ENCODE data around the gene ZFYVE19.

The ZFYVE19 gene

GRCh38 chr15:40847223-40847961 lies 40.5 kb downstream of the ZFYVE19 start:
- Histone ChIP-seq H3K4me1 (ENCODE audit: control insufficient read depth, insufficient read depth, low read length, unreplicated experiment) (peaks cover 14% of the 10 kb centered on the region), H3K4me3 (ENCODE audit: low read depth, low read length) (no peak overlapping the region), H3K27me3 (ENCODE audit: insufficient read depth, low read length) (peaks cover 22% of the 10 kb centered on the region), H2AFZ (ENCODE audit: low read length, unreplicated experiment) (no peak overlapping the region), H3K27ac (ENCODE audit: low read depth, low read length) (no peak overlapping the region), H3K79me2 (ENCODE audit: control insufficient read depth, insufficient read depth, low read length, unreplicated experiment) (no peaks in the 10 kb centered on the region), H3K36me3 (ENCODE audit: insufficient read depth, low read length) (no peaks in the 10 kb centered on the region)

DNA sequence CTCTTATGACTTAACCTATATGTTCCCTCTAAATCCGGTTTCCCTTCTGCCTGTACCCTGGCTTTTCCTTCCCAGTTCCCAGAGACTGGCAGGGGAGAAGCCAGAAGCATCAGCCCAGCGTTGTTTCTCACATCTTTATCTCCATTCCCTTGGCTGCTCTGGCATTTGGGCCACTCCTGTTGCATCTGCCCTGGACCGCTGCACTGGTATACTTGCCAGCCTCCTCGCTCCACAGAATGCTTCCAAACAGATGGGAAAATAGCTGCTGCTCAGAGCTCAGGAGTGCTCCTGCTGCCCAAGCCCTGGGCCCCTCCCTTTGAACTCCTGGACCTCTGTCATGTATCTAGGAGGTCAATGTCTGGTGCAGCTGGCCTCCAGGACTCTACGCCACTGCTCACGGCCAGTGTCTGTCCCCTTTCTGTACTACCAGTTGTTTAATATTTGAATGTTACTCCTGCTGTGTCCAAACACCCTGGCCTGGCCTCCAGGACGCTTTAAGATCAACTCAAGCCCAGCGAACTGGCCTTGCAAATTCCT lies 43.8 kb downstream of the ZFYVE19 start:
- no peak overlapping the region for H3K4me3 ChIP-seq (ENCODE audit: low read depth, low read length)
- no peaks in the 10 kb centered on the region for H3K27me3 ChIP-seq (ENCODE audit: insufficient read depth, low read length)
- no peak overlapping the region for H3K27ac ChIP-seq (ENCODE audit: low read depth, low read length)
- peaks cover 14% of the 10 kb centered on the region for H3K4me1 ChIP-seq (ENCODE audit: control insufficient read depth, insufficient read depth, low read length, unreplicated experiment)
- no peak overlapping the region for H2AFZ ChIP-seq (ENCODE audit: low read length, unreplicated experiment)
- H3K36me3 ChIP-seq (ENCODE audit: insufficient read depth, low read length) = no peaks in the 10 kb centered on the region
- H3K79me2 ChIP-seq (ENCODE audit: control insufficient read depth, insufficient read depth, low read length, unreplicated experiment) = no peaks in the 10 kb centered on the region

DNA sequence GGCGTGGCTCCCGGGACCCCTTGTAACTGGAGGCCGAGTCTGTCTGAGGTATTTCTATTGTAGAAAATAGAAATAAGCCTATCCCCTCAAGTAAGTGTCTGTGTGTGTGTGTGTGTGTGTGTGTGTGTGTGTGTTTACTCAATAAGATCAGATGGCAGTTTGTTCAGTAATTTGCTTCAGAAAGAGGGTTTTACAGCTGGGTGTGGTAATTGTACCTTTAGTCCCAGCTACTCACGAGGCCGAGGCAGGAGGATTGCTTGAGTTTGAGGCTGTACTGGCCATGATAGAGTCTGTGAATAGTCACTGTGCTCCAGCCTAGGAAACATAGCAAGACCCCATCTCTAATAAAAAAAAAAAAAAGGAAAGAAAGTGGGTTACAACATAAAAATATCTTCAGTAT lies 45.6 kb downstream of the ZFYVE19 start:
- Histone ChIP-seq H3K79me2 (ENCODE audit: control insufficient read depth, insufficient read depth, low read length, unreplicated experiment) (no peaks in the 10 kb centered on the region), H3K4me1 (ENCODE audit: control insufficient read depth, insufficient read depth, low read length, unreplicated experiment) (no peaks in the 10 kb centered on the region), H3K36me3 (ENCODE audit: insufficient read depth, low read length) (no peaks in the 10 kb centered on the region), H3K27ac (ENCODE audit: low read depth, low read length) (no peak overlapping the region), H3K4me3 (ENCODE audit: low read depth, low read length) (no peak overlapping the region), H3K27me3 (ENCODE audit: insufficient read depth, low read length) (no peaks in the 10 kb centered on the region), H2AFZ (ENCODE audit: low read length, unreplicated experiment) (no peak overlapping the region)

DNA sequence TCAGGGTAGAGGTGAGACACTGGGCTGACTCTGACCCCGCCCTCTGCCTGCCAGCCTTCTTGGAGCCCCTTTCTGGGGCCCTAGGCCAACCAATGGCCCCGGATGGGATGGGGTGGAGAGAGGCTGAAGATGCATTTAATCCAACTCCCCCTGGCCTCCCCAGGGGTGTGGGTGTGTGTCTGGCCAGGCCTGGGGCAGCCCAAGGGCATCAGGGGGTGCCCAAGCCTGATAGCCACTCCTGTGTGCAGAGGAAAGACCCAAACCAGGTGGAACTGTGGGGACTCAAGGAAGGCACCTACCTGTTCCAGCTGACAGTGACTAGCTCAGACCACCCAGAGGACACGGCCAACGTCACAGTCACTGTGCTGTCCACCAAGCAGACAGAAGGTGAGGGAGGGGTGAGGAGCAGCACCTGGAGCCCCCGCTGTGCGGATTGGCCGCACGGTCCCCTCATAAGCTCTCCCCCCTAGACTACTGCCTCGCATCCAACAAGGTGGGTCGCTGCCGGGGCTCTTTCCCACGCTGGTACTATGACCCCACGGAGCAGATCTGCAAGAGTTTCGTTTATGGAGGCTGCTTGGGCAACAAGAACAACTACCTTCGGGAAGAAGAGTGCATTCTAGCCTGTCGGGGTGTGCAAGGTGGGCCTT lies 46.5 kb downstream of the ZFYVE19 start:
- Histone ChIP-seq H3K4me3 (ENCODE audit: low read depth, low read length) (no peak overlapping the region), H3K79me2 (ENCODE audit: control insufficient read depth, insufficient read depth, low read length, unreplicated experiment) (no peaks in the 10 kb centered on the region), H3K36me3 (ENCODE audit: insufficient read depth, low read length) (no peaks in the 10 kb centered on the region), H3K27ac (ENCODE audit: low read depth, low read length) (no peak overlapping the region), H3K4me1 (ENCODE audit: control insufficient read depth, insufficient read depth, low read length, unreplicated experiment) (no peaks in the 10 kb centered on the region), H3K27me3 (ENCODE audit: insufficient read depth, low read length) (no peaks in the 10 kb centered on the region), H2AFZ (ENCODE audit: low read length, unreplicated experiment) (no peak overlapping the region)

GRCh38 chr15:40854161-40854560 lies 47.3 kb downstream of the ZFYVE19 start:
- no peaks in the 10 kb centered on the region for H3K27me3 ChIP-seq (ENCODE audit: insufficient read depth, low read length)
- H3K27ac ChIP-seq (ENCODE audit: low read depth, low read length) = no peak overlapping the region
- H3K4me3 ChIP-seq (ENCODE audit: low read depth, low read length) = no peak overlapping the region
- no peaks in the 10 kb centered on the region for H3K4me1 ChIP-seq (ENCODE audit: control insufficient read depth, insufficient read depth, low read length, unreplicated experiment)
- no peak overlapping the region for H2AFZ ChIP-seq (ENCODE audit: low read length, unreplicated experiment)
- H3K79me2 ChIP-seq (ENCODE audit: control insufficient read depth, insufficient read depth, low read length, unreplicated experiment) = no peaks in the 10 kb centered on the region
- H3K36me3 ChIP-seq (ENCODE audit: insufficient read depth, low read length) = no peaks in the 10 kb centered on the region

DNA sequence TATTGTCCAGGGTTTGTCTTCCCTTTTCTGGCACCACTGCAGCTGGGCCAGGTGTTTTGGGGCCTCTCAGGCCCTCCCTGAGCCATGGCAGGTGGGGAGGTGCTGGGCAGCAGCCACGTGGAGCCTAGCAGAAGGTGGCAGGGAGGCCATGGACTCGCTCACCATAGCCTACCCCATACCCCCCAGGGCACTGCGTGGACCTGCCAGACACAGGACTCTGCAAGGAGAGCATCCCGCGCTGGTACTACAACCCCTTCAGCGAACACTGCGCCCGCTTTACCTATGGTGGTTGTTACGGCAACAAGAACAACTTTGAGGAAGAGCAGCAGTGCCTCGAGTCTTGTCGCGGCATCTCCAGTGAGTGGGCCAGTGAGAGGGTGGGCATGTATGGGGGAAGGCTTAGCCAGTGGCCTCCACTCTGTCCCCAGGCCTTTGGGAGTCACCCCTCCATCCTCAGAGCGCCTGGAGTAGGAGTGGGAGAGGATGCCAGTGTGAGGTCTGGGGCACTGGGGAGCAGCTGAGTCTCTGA lies 48.9 kb downstream of the ZFYVE19 start:
- Histone ChIP-seq H3K36me3 (ENCODE audit: insufficient read depth, low read length) (no peaks in the 10 kb centered on the region), H3K27ac (ENCODE audit: low read depth, low read length) (no peak overlapping the region), H3K4me3 (ENCODE audit: low read depth, low read length) (no peak overlapping the region), H3K79me2 (ENCODE audit: control insufficient read depth, insufficient read depth, low read length, unreplicated experiment) (no peaks in the 10 kb centered on the region), H2AFZ (ENCODE audit: low read length, unreplicated experiment) (no peak overlapping the region), H3K4me1 (ENCODE audit: control insufficient read depth, insufficient read depth, low read length, unreplicated experiment) (no peaks in the 10 kb centered on the region), H3K27me3 (ENCODE audit: insufficient read depth, low read length) (no peaks in the 10 kb centered on the region)

GRCh38 chr15:40856746-40857145 lies 49.9 kb downstream of the ZFYVE19 start:
- no peaks in the 10 kb centered on the region for H3K36me3 ChIP-seq (ENCODE audit: insufficient read depth, low read length)
- H3K4me3 ChIP-seq (ENCODE audit: low read depth, low read length) = no peak overlapping the region
- no peaks in the 10 kb centered on the region for H3K79me2 ChIP-seq (ENCODE audit: control insufficient read depth, insufficient read depth, low read length, unreplicated experiment)
- H3K27ac ChIP-seq (ENCODE audit: low read depth, low read length) = no peak overlapping the region
- H3K4me1 ChIP-seq (ENCODE audit: control insufficient read depth, insufficient read depth, low read length, unreplicated experiment) = no peaks in the 10 kb centered on the region
- H3K27me3 ChIP-seq (ENCODE audit: insufficient read depth, low read length) = no peaks in the 10 kb centered on the region
- no peak overlapping the region for H2AFZ ChIP-seq (ENCODE audit: low read length, unreplicated experiment)

- Histone ChIP-seq H3K27ac (ENCODE audit: low read depth, low read length) (no peak overlapping the region), H3K4me1 (ENCODE audit: control insufficient read depth, insufficient read depth, low read length, unreplicated experiment) (no peaks in the 10 kb centered on the region), H3K79me2 (ENCODE audit: control insufficient read depth, insufficient read depth, low read length, unreplicated experiment) (no peaks in the 10 kb centered on the region), H3K36me3 (ENCODE audit: insufficient read depth, low read length) (no peaks in the 10 kb centered on the region), H3K4me3 (ENCODE audit: low read depth, low read length) (no peak overlapping the region), H3K27me3 (ENCODE audit: insufficient read depth, low read length) (no peaks in the 10 kb centered on the region), H2AFZ (ENCODE audit: low read length, unreplicated experiment) (peak overlapping the region; percentile 14)
These were observed 50.9 kb downstream of the ZFYVE19 start for GRCh38 chr15:40857601-40858341.

- Histone ChIP-seq H3K4me1 (ENCODE audit: control insufficient read depth, insufficient read depth, low read length, unreplicated experiment) (no peaks in the 10 kb centered on the region), H3K27me3 (ENCODE audit: insufficient read depth, low read length) (no peaks in the 10 kb centered on the region), H3K79me2 (ENCODE audit: control insufficient read depth, insufficient read depth, low read length, unreplicated experiment) (no peaks in the 10 kb centered on the region), H3K27ac (ENCODE audit: low read depth, low read length) (no peak overlapping the region), H2AFZ (ENCODE audit: low read length, unreplicated experiment) (no peak overlapping the region), H3K4me3 (ENCODE audit: low read depth, low read length) (no peak overlapping the region), H3K36me3 (ENCODE audit: insufficient read depth, low read length) (no peaks in the 10 kb centered on the region)
These were observed 51.8 kb downstream of the ZFYVE19 start for GRCh38 chr15:40858706-40859105.

DNA sequence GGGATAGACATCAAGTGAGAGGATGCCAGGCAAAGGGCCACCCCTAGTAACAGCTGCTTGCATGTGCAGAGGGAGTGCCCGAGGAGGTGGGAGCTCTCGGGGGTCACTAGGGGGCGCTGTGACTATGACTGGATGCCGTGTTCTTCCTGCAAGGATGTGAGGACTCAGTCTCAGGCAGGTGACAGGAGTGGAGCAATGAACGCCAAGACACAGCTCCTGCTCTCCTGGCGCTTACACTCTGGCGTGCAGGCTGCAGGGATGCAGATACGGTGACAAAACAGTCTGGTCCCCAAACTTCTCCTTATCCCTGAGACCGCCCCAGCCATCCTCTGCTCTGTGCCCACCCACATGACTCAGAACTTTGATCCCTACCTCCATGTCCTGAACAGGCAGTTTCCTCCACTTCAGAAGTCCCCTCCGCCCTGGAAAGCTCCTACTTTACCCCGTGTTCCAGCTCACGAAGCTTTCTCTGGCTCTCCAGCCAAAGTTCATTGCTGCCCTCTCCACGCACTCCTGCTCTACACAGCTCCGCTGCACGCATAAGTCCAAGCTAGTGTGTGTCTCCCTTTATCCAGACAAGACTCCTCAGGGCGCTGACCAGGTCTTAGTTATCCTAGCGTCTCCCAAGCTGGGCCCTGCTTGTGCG lies 52.4 kb downstream of the ZFYVE19 start:
- H3K27ac ChIP-seq (ENCODE audit: low read depth, low read length) = no peak overlapping the region
- no peaks in the 10 kb centered on the region for H3K36me3 ChIP-seq (ENCODE audit: insufficient read depth, low read length)
- H3K27me3 ChIP-seq (ENCODE audit: insufficient read depth, low read length) = no peaks in the 10 kb centered on the region
- H2AFZ ChIP-seq (ENCODE audit: low read length, unreplicated experiment) = no peak overlapping the region
- no peak overlapping the region for H3K4me3 ChIP-seq (ENCODE audit: low read depth, low read length)
- H3K4me1 ChIP-seq (ENCODE audit: control insufficient read depth, insufficient read depth, low read length, unreplicated experiment) = no peaks in the 10 kb centered on the region
- H3K79me2 ChIP-seq (ENCODE audit: control insufficient read depth, insufficient read depth, low read length, unreplicated experiment) = no peaks in the 10 kb centered on the region

All from ACC112 (cell line).